ENCODE results near the gene TBCEL.
"Not testable (repeated sequence)": the region's sequence is repeated elsewhere in the genome, so short reads cannot be mapped to it uniquely, and the experiment has no call there.

TBCEL gene

GRCh38 chr11:121029153-121029552 is 5.3 kb downstream of the TBCEL start:
- DNase-seq (ENCODE audit: low read depth in 3 of 3) = no peak

- no peak for DNase-seq (ENCODE audit: low read depth in 3 of 3)
Measured at GRCh38 chr11:121029813-121030445, 6.0 kb downstream of the TBCEL start.

GRCh38 chr11:121031167-121031566 is 7.3 kb downstream of the TBCEL start:
- no peak for DNase-seq (ENCODE audit: low read depth in 3 of 3)

- not testable (repeated sequence) for DNase-seq (ENCODE audit: low read depth in 3 of 3)
Measured at GRCh38 chr11:121031648-121032047, 7.7 kb downstream of the TBCEL start.

- no peak for DNase-seq (ENCODE audit: low read depth in 3 of 3)
Measured at GRCh38 chr11:121032546-121032945, 8.6 kb downstream of the TBCEL start.

- DNase-seq (ENCODE audit: low read depth in 3 of 3) = no peak
Measured at GRCh38 chr11:121033635-121034034, 9.7 kb downstream of the TBCEL start.

GRCh38 chr11:121035169-121035755 is 11.4 kb downstream of the TBCEL start:
- no peak for DNase-seq (ENCODE audit: low read depth in 3 of 3)

GRCh38 chr11:121035780-121036179 is 11.9 kb downstream of the TBCEL start:
- DNase-seq (ENCODE audit: low read depth in 3 of 3) = no peak

- DNase-seq (ENCODE audit: low read depth in 3 of 3) = no peak
Measured at GRCh38 chr11:121037016-121037415, 13.1 kb downstream of the TBCEL start.

GRCh38 chr11:121038648-121039409 is 14.9 kb downstream of the TBCEL start:
- no peak for DNase-seq (ENCODE audit: low read depth in 3 of 3)

GRCh38 chr11:121039971-121040613 is 16.2 kb downstream of the TBCEL start:
- DNase-seq (ENCODE audit: low read depth in 3 of 3) = no peak

- DNase-seq (ENCODE audit: low read depth in 3 of 3) = no peak
Measured at GRCh38 chr11:121040614-121041002, 16.7 kb downstream of the TBCEL start.

GRCh38 chr11:121041072-121041471 is 17.2 kb downstream of the TBCEL start:
- no peak for DNase-seq (ENCODE audit: low read depth in 3 of 3)

- DNase-seq (ENCODE audit: low read depth in 3 of 3) = no peak
Measured at GRCh38 chr11:121042296-121042695, 18.4 kb downstream of the TBCEL start.

GRCh38 chr11:121047926-121048325 is 24.0 kb downstream of the TBCEL start:
- no peak for DNase-seq (ENCODE audit: low read depth in 3 of 3)

GRCh38 chr11:121048464-121049233 is 24.7 kb downstream of the TBCEL start:
- no peak for DNase-seq (ENCODE audit: low read depth in 3 of 3)

GRCh38 chr11:121053244-121053643 is 29.3 kb downstream of the TBCEL start:
- DNase-seq (ENCODE audit: low read depth in 3 of 3) = no peak

GRCh38 chr11:121054266-121054665 is 30.4 kb downstream of the TBCEL start:
- DNase-seq (ENCODE audit: low read depth in 3 of 3) = no peak

- DNase-seq (ENCODE audit: low read depth in 3 of 3) = no peak
Measured at GRCh38 chr11:121055076-121055475, 31.2 kb downstream of the TBCEL start.

- no peak for DNase-seq (ENCODE audit: low read depth in 3 of 3)
Measured at GRCh38 chr11:121057922-121058321, 34.0 kb downstream of the TBCEL start.

GRCh38 chr11:121058941-121059340 is 35.0 kb downstream of the TBCEL start:
- DNase-seq (ENCODE audit: low read depth in 3 of 3) = no peak

GRCh38 chr11:121059605-121060004 is 35.7 kb downstream of the TBCEL start:
- DNase-seq (ENCODE audit: low read depth in 3 of 3) = no peak

Data from stimulated activated CD4-positive, alpha-beta T cell treated with anti-CD3 and anti-CD28 coated beads, TNF-alpha, amount 100 ng/mL, for 24 hours (primary cell).